Measurements from ENCODE around the gene HIVEP3.

The HIVEP3 gene

GRCh38 chr1:41494351-41495209 lies 424.1 kb downstream of the HIVEP3 start:
- no peak for TF ChIP-seq CTCF (IDR thresholded peaks at IDR 0.05)
- H3K4me1 ChIP-seq: peaks cover 5 to 58% (median 54%) of the 10 kb centered on the region in 4 donors
- H3K4me3 ChIP-seq: no peak overlapping the region
- no peaks in the 10 kb centered on the region for H3K9me3 ChIP-seq
- no peaks in the 10 kb centered on the region for H3K36me3 ChIP-seq
- intact Hi-C loops (cut with DNase I; ENCODE audit: low total_unique reads): no loop called here
- peak overlapping the region; percentile 96 to 97 for H3K27ac ChIP-seq
- no peak for DNase-seq
- no peaks in the 10 kb centered on the region for H3K27me3 ChIP-seq

- no peak overlapping the region for H3K4me3 ChIP-seq
- no peak for TF ChIP-seq CTCF (IDR thresholded peaks at IDR 0.05)
- peaks cover 5 to 51% (median 47%) of the 10 kb centered on the region in 4 donors for H3K4me1 ChIP-seq
- no peak for DNase-seq
- intact Hi-C loops (cut with DNase I; ENCODE audit: low total_unique reads): no loop called here
- H3K27me3 ChIP-seq: no peaks in the 10 kb centered on the region
- peak overlapping the region; percentile 55 to 96 for H3K27ac ChIP-seq
- no peaks in the 10 kb centered on the region for H3K9me3 ChIP-seq
- no peaks in the 10 kb centered on the region for H3K36me3 ChIP-seq
Measured at GRCh38 chr1:41493626-41494350, 424.9 kb downstream of the HIVEP3 start.

GRCh38 chr1:41493117-41493536 lies 425.6 kb downstream of the HIVEP3 start:
- intact Hi-C loops (cut with DNase I; ENCODE audit: low total_unique reads): no loop called here
- TF ChIP-seq CTCF (IDR thresholded peaks at IDR 0.05): no peak
- H3K4me1 ChIP-seq: peaks cover 5 to 44% (median 40%) of the 10 kb centered on the region in 4 donors
- no peaks in the 10 kb centered on the region for H3K27me3 ChIP-seq
- H3K27ac ChIP-seq: peak overlapping the region; percentile 28 to 55
- DNase-seq: no peak
- no peaks in the 10 kb centered on the region for H3K9me3 ChIP-seq
- H3K4me3 ChIP-seq: no peak overlapping the region
- no peaks in the 10 kb centered on the region for H3K36me3 ChIP-seq

- H3K27me3 ChIP-seq: no peaks in the 10 kb centered on the region
- no peaks in the 10 kb centered on the region for H3K9me3 ChIP-seq
- peaks cover 5 to 37% (median 34%) of the 10 kb centered on the region in 4 donors for H3K4me1 ChIP-seq
- H3K36me3 ChIP-seq: no peaks in the 10 kb centered on the region
- no peak for DNase-seq
- no peak overlapping the region for H3K4me3 ChIP-seq
- H3K27ac ChIP-seq: peak overlapping the region; percentile 21 to 39
- intact Hi-C loops (cut with DNase I; ENCODE audit: low total_unique reads): no loop called here
- peak; percentile 22 to 27 for TF ChIP-seq CTCF (IDR thresholded peaks at IDR 0.05)
Measured at GRCh38 chr1:41492341-41492848, 426.3 kb downstream of the HIVEP3 start.

GRCh38 chr1:41490911-41491310 lies 427.8 kb downstream of the HIVEP3 start:
- no peak overlapping the region for H3K27ac ChIP-seq
- TF ChIP-seq CTCF (IDR thresholded peaks at IDR 0.05): no peak
- intact Hi-C loops (cut with DNase I; ENCODE audit: low total_unique reads): no loop called here
- H3K4me3 ChIP-seq: no peak overlapping the region
- no peaks in the 10 kb centered on the region for H3K36me3 ChIP-seq
- H3K4me1 ChIP-seq: peaks cover 0 to 24% (median 21%) of the 10 kb centered on the region in 4 donors
- H3K9me3 ChIP-seq: no peaks in the 10 kb centered on the region
- H3K27me3 ChIP-seq: no peaks in the 10 kb centered on the region
- no peak for DNase-seq

Measured in tibial artery (tissue), 4 donors.